PC-9 (cell line): ENCODE measurements around the gene CRTC1.

Experiments
- EZH2 ChIP-seq: fragments of 200-600 bp; sonication (generic); IDR thresholded peaks from 2 replicates; pipeline ENCODE4 v1.8.0; 2017; ENCODE audit warnings: antibody characterized with exemption, low read depth
- TF ChIP-seq, protein P1 (sequence below): fragments of 200-600 bp; sonication (generic); conservative IDR thresholded peaks from 2 replicates; pipeline ENCODE4 v1.6.1; 2017; ENCODE audit warnings: mixed run types, antibody characterized with exemption, mild to moderate bottlenecking, moderate library complexity

DNA sequence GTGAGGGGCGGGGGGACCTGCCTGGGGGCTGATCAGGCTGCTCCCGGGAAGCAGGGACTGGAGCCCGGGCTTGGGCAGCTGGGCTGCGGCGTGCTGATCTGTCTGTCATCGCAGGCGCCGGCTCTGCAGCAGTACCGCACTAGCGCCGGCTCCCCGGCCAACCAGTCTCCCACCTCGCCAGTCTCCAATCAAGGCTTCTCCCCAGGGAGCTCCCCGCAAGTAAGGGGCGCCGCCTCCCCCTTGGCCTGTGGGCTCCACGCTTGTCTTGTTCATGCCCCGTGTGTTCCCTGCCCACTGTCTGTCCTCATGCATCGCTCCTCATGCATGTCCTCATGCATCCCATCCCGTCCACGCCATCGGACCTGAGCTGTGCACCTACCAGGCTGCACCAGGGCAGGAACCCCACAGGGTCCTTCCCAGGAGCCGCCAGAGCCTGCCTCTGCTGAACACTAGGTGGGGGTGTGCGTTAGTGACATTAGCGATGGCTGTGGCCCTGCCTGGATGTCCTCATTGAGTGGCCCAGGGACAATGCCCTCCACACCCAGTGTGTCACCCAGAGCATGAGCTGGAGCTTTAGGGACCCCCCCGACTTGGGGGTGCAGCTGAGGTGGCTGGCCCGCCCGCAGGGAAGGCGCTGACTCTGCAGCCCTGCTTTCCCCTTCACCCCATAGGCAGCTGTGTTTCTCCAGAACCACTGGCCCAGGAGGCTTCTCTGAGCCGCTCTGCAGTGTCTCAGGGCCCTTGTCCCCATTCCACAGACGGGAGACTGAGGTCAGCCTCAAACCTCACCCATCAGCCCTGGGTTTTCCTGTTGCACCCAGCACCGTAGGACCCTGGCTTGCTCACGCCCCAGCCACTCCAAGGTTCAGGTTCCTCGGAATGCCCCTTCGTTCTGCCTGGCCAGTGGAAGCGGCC lies 88.1 kb downstream of the CRTC1 start:
- no peak for TF ChIP-seq EZH2
- TF ChIP-seq, protein P1, sequence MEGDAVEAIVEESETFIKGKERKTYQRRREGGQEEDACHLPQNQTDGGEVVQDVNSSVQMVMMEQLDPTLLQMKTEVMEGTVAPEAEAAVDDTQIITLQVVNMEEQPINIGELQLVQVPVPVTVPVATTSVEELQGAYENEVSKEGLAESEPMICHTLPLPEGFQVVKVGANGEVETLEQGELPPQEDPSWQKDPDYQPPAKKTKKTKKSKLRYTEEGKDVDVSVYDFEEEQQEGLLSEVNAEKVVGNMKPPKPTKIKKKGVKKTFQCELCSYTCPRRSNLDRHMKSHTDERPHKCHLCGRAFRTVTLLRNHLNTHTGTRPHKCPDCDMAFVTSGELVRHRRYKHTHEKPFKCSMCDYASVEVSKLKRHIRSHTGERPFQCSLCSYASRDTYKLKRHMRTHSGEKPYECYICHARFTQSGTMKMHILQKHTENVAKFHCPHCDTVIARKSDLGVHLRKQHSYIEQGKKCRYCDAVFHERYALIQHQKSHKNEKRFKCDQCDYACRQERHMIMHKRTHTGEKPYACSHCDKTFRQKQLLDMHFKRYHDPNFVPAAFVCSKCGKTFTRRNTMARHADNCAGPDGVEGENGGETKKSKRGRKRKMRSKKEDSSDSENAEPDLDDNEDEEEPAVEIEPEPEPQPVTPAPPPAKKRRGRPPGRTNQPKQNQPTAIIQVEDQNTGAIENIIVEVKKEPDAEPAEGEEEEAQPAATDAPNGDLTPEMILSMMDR, result peak; percentile 31; the same call in 1 of the 2 replicates
